MCF 10A (cell line): Measurements from ENCODE around the gene GMDS. TPM values are rescaled to one million over a fixed set of nuclear protein-coding genes. Genes with fewer than 3 reads are reported as not detected.

Experiments used
- BruUV-seq: library from RNA; stranded (reverse); fragments of 400-500 nt; replicated peaks from 2 replicates; lab custom pipeline; 2021; lab: Mats Ljungman, UMichigan
- CTCF ChIA-PET: fragments of 300-600 bp; sonication (Branson Sonifier 250); formaldehyde crosslinking; extraction: SDS; loops from one replicate; lab custom pipeline; 2021; ENCODE audit warnings: antibody characterized with exemption, inconsistent platforms; lab: Yijun Ruan, JAX
- POLR2A ChIA-PET: fragments of 300-600, 350-650 bp; sonication (Branson Sonifier 250); formaldehyde crosslinking; extraction: SDS; loops from one replicate; lab custom pipeline; 2020; ENCODE audit warnings: antibody characterized with exemption, inconsistent platforms; lab: Yijun Ruan, JAX
- DNase-seq: peaks from one replicate; pipeline ENCODE4 v3.0.0-alpha.2; 2018; ENCODE audit not compliant: unreplicated experiment
- H3K27ac Mint-ChIP-seq: one replicate; pipeline ENCODE4 v1.8.0; 2022; ENCODE audit warnings: mild to moderate bottlenecking, low read depth, mixed read lengths; ENCODE audit not compliant: unreplicated experiment
- H3K27me3 Mint-ChIP-seq: one replicate; pipeline ENCODE4 v1.8.0; 2022; ENCODE audit warnings: mixed read lengths; ENCODE audit not compliant: insufficient read depth, unreplicated experiment
- H3K36me3 Mint-ChIP-seq: one replicate; pipeline ENCODE4 v1.8.0; 2022; ENCODE audit warnings: mild to moderate bottlenecking, moderate library complexity, mixed read lengths; ENCODE audit not compliant: insufficient read depth, unreplicated experiment
- H3K4me1 Mint-ChIP-seq: one replicate; pipeline ENCODE4 v1.8.0; 2022; ENCODE audit warnings: mixed read lengths; ENCODE audit not compliant: insufficient read depth, unreplicated experiment
- H3K4me3 Mint-ChIP-seq: one replicate; pipeline ENCODE4 v1.8.0; 2022; ENCODE audit warnings: mild to moderate bottlenecking, moderate library complexity, mixed read lengths; ENCODE audit not compliant: unreplicated experiment
- H3K9me3 Mint-ChIP-seq: one replicate; pipeline ENCODE4 v1.8.0; 2022; ENCODE audit warnings: mixed read lengths; ENCODE audit not compliant: unreplicated experiment
- CTCF ChIP-seq: fragments of 200-600 bp; IDR thresholded peaks from one replicate; pipeline ENCODE4 v1.8.0; 2022; ENCODE audit warnings: antibody characterized with exemption, mild to moderate bottlenecking; ENCODE audit not compliant: unreplicated experiment
- intact Hi-C: fragments of 100-400 bp; cut with micrococcal nuclease; formaldehyde crosslinking; loops from 2 replicates; pipeline ENCODE4 v1.14.1; 2022
- total RNA-seq: library from RNA; stranded (reverse); gene quantifications from 2 replicates; pipeline ENCODE4 v1.2.3, GENCODE V29; 2022

GMDS gene
- total RNA-seq, 1 experiment from 2014 or later = 24.9 TPM

GRCh38 chr6:1916334-1917070, 328.9 kb downstream of the GMDS start:
- no peak for TF ChIP-seq CTCF
- Mint-ChIP-seq H3K4me3 (no peak overlapping the region), H3K36me3 (no peaks in the 10 kb centered on the region), H3K27ac (peak overlapping the region; percentile 50), H3K9me3 (no peaks in the 10 kb centered on the region), H3K27me3 (no peaks in the 10 kb centered on the region), H3K4me1 (peaks cover 14% of the 10 kb centered on the region)
- intact Hi-C loops = no loop called here
- BruUV-seq = no TSS peak
- DNase-seq = no peak
- POLR2A ChIA-PET = interaction anchor here (0.6 to 2.3 kb wide), 2 partner anchors 12 to 14 kb away, joined by 5 to 6 read pairs; no protein-coding TSS in a partner anchor
- CTCF ChIA-PET = no interaction called here

- Mint-ChIP-seq H3K9me3 (no peaks in the 10 kb centered on the region), H3K4me3 (no peak overlapping the region), H3K27ac (no peak overlapping the region), H3K27me3 (no peaks in the 10 kb centered on the region), H3K4me1 (peaks cover 14% of the 10 kb centered on the region), H3K36me3 (no peaks in the 10 kb centered on the region)
- intact Hi-C loops = no loop called here
- TF ChIP-seq CTCF = no peak
- CTCF ChIA-PET = no interaction called here
- BruUV-seq = no TSS peak
- POLR2A ChIA-PET = no interaction called here
- no peak for DNase-seq
Measured at GRCh38 chr6:1915226-1915625, 330.2 kb downstream of the GMDS start.

- intact Hi-C loops = no loop called here
- ChIA-PET POLR2A (no interaction called here), CTCF (interaction anchor here (0.6 kb wide), 1 partner anchor 36 kb away, joined by 3 read pairs; no protein-coding TSS in a partner anchor)
- no peak overlapping the region for H3K27ac Mint-ChIP-seq
- BruUV-seq = no TSS peak
- DNase-seq = no peak
- H3K36me3 Mint-ChIP-seq = no peaks in the 10 kb centered on the region
- no peaks in the 10 kb centered on the region for H3K9me3 Mint-ChIP-seq
- no peak overlapping the region for H3K4me3 Mint-ChIP-seq
- H3K27me3 Mint-ChIP-seq = no peaks in the 10 kb centered on the region
- no peak for TF ChIP-seq CTCF
- peaks cover 14% of the 10 kb centered on the region for H3K4me1 Mint-ChIP-seq
Measured at GRCh38 chr6:1913577-1913976, 331.8 kb downstream of the GMDS start.

GRCh38 chr6:1912731-1913130, 332.7 kb downstream of the GMDS start:
- H3K36me3 Mint-ChIP-seq = no peaks in the 10 kb centered on the region
- no peak for TF ChIP-seq CTCF
- no peaks in the 10 kb centered on the region for H3K27me3 Mint-ChIP-seq
- no peak for DNase-seq
- H3K9me3 Mint-ChIP-seq = no peaks in the 10 kb centered on the region
- H3K27ac Mint-ChIP-seq = no peak overlapping the region
- BruUV-seq = no TSS peak
- CTCF ChIA-PET = no interaction called here
- no peak overlapping the region for H3K4me3 Mint-ChIP-seq
- POLR2A ChIA-PET = no interaction called here
- intact Hi-C loops = no loop called here
- H3K4me1 Mint-ChIP-seq = peaks cover 9% of the 10 kb centered on the region
